NCI-H146 (cell line): ENCODE measurements around the gene MX2.

ENCODE experiments used
- DNase-seq: peaks from one replicate; lab custom pipeline; 2025; lab: John Stamatoyannopoulos, UW

MX2 gene

DNA sequence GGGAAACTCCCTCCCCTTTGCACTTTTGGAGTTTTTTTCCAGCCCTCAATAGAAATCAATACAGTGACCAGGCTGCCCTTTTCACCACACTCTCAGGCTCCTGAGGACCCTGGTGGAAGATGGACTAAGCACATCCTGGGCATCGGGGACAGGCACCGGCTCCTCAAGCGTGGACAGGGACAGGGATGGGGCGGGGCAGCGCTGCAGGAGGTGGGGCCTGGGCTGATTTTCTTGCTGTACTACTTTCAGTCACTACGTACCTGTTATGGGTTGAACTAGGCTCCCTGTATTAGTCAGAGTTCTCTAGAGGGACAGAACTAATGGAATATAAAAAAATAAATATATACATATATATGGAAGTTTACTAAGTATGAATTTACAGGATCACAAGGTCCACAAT is 2.5 kb downstream of the MX2 start:
- no peak for DNase-seq

DNA sequence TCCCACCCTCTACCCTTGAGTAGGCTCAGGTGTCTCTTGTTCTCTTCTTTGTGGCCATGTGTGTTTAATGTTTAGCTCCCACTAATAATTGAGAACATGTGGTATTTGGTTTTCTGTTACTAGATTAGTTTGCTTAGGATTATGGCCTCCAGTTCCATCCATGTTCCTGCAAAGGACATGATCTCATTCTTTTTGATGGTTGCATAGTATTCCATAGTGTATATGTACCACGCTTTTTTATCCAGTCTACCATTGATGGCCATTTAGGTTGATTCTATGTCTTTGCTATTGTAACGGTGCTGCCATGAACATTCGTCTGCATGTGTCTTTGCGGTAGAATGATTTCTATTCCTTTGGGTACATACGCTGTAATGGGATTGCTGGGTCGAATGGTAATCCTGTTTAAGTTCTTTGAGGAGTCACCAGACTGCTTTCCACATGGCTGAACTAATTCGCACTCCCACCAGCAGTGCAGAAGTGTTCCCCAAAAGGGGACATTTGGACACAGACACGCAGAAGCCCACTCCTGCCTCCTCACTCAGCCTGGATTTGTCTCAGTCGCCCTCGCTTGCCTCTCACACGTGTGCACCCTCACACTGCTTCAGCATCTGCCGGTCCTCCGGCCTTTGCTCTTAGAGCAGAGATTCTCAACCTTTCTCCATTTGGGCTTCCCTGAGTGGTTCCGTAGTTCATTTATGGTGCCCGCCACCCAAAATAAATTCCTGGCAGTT is 3.7 kb downstream of the MX2 start:
- no peak for DNase-seq

DNA sequence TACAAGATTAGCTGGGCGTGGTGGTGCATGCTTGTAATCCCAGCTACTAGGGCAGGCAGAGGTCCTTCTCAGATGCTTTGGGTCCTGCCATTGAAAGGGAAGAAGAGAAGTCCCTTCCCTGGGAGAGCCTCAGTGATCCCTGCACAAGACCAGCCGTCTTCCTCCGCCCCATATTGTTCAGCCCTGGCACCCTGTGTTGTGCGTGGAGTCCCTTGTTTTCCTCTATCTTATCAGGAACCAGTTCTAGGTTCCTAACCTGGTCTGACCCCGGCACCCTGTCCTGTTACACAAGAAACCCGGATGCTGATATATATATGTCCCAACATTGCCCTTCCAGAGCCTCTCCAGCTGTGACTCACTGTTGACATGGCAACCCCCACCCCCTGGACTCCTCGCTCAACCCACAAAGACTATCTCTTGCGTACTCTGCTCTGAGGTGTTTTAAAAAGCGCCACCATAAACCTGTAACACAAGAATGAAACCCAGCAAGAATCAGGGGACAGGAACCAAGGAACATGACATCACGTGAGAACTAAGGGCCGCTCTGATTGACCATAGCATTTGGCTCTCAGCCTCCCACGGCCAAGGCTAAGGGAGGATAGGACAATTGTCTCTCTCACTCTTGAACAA is 4.8 kb downstream of the MX2 start:
- no peak for DNase-seq

DNA sequence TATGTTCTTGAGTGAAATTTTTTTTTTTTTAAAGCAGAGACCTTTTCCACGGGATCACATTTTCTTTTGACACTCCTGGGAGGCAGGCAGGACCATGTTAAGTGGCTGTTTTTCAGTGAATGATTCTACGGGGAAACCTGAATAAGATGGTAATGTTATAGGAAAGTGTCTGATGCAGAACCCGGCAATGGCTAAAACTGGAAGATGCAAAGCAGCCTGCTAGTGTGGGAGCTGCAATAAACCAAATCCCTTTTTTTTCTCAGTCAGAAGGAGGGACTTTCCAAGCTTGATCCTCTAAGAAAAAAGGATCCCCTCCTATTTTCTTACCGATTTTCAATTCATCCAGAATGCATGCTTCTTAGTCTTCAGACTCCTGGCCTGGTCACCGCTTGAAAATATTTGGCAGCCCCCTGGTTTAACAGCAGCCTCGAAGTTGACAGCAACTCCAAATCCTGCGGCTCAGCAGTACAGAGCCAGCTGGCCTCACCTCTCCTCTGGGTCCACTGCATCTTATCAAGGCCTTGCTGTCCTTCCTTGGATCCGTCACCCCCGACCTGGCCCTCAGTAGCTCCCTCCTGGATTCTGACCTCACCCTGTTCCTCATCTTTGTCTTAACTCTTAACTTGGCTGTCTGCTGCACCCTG is 5.6 kb downstream of the MX2 start:
- DNase-seq, result no peak

DNA sequence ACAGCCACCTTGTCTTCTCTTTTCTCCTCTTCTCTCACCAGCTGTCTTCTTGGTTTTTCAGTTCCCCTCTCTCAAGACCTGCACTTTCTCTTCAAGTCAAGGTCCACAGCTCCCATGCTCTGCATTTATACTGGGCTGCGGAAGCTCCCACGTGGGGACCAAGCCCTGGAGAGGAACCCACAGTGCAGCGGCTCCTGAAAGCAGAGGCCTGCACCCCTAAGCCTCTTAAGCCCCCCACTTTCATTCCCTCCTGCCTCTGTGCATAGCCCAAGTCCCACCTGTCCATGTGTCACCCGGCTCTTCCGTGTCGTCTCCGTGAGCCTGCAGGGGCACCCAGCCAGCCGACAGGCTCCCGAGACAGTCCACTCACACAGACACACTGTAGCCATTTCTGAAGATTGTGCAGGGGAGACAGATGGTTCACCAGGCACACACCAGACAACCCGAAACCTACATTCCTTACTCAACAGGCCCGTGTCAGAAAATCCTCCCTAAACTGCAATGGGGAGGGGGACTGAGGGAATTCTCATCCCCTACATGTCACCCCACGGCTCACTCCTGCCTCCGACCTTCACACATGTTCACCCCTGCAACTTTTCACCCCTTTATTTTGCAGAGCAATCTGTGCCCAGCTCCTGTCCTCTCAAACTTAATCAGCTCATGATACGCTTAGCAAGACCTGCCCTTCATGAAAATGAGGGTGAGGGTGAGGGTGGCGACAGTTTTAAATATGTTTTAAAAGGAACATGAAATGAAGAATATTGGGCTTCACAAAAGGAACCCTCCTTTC is 6.3 kb downstream of the MX2 start:
- DNase-seq, result no peak

DNA sequence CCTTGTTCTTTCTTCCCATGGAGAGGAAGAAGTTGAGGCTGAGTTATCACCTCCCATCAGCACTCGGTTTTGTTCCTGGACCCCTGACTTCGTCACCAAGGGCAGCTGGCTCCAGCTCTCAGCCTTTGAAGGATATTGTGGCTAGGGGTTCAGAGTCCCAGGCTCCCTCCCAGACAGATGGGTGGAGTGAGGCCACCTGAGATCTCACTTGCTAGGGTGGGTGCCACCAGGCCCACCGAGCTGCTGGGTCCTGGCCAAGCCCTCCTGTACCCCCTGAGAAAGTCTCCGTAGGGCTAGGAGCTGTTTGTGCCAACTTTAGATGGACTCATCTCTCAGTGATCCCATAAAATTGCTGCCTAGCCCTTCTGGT is 6.9 kb downstream of the MX2 start:
- DNase-seq, result no peak

DNA sequence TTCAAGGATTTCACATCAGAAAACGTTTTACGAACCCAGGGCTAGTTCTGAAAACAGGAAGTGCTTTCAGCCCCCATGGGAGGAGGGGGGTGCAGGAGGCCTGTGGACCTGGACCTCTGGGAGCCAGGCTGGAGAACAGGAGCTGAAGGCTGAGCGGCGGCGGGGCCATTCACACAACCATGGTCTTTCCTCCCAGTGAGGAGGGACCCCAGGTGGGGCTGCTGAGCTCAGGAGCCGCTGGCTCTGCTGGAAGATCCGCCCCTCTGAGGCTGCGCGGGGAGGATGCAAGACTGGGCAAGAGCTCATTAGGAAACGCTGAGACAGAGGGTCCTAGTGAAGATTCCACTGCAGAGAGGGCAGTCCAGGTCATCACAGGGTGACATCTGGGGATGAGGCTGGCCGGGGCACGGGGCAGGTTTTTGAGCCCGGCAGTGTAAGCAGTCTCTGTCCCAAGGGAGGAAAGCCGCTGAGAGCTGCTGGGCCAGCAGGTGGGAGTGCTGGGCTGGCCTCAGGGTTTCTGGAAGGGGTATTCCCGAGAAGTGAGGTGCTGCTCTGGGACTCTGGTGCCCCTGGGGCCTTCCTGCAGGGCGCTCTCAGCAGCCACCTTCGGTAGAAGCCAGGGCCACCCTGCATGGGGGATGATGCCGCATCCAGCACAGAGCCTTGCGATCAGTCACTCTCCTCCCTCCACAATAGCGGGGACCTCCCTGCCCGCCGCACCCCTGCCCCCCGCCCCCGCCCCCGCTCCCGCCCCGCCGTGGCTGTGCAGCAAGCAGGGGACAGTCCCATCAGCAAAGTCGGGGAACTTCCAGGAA is 7.5 kb downstream of the MX2 start:
- DNase-seq, result no peak

DNA sequence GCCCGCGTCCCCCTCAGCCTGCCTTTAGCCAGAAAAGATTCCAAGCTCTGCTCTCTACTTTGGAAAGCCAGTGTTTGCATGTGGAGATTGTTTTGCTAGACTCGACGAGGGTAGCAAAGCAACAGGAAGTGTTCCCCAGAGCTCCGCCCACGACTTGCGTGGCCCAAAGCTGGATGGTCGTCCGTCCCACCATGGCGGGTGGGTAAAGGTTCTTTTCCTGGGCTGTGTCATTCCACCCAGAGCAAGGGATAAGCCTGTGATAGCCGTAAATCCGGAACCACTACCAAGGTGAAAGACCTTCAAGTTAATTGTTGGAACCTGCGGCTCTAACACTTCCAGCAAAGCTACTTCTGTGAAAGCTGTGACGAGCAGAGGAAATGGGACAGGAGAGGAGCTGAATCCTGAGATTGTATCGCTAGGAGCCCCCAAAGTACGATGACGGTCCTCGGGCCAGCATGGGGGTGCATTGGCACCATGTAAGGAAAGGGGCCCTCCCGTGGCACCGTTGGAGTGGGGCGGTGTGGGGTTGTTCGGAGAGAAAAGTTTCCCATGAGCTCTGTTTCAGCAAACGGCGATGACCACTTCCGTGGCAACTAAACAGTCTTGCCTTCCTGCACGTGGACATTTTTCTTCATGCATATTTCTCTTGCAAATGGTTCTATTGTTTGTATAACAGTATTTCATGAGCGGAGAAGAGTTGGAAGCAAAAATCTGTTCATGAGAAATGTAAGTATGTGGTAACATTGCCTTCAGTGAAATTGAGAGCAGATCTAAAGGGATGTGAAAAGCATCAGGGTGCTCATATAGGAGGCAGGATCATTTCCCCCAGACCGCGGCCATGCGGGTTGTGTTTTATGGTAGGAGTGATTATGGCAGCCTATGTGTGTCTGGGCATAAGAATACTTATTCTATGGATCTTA is 8.4 kb downstream of the MX2 start:
- no peak for DNase-seq

DNA sequence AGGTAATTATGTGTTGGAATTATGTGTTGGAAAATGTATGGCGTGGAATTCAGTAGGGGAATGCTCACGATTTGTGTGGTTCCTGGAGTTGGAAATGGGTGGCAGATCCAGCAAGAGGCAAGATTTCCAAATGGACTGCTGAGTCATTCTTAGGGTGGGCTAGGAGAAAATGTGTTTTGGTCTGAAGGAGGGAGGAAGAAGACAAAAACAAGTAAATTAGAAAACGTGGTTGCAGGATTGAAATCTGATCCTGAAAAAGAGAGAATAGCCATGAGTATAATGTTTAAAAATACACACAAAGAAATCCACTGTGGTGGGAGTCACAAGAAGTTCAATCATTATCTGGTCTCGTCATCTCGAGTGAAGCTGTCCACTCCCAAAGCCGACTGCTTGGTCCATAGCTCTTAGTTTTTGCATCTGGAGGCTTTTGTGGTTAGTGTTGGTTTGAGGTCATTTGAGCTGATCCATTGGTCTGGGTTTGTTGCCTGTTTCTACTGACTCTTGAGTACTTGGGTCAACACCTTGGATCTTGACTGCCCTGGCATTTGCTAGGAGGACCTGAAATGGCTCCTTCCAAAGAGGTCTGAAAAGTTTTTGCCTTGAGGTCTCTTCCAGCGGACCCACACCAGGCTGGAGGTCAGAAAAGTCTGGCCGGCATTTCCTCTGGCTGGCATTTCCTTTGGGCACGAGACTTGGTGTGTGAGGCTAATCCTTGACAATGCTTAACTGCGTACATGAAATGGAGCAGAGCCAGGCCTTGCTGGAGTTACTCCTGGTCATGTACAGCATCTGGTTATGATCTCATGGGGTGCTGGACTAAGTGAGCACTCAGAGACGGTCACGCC is 9.2 kb downstream of the MX2 start:
- no peak for DNase-seq

DNA sequence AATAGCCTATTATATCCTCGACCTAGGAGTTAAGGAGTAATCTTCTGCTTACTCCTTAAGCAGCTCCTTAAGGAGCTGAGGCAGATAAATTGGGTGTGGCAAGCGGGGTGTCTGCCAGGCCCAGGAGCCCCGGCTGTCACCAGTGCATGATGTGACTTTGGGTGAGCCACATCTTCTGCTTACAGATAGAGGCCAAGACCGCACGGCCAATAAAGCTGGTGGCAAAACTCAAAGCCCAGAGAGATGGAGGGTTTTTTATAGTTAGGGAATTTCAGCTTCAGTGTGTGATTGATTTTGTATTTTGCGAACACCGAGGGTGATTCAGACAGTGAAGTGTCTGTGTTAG is 9.8 kb downstream of the MX2 start:
- DNase-seq, result no peak

DNA sequence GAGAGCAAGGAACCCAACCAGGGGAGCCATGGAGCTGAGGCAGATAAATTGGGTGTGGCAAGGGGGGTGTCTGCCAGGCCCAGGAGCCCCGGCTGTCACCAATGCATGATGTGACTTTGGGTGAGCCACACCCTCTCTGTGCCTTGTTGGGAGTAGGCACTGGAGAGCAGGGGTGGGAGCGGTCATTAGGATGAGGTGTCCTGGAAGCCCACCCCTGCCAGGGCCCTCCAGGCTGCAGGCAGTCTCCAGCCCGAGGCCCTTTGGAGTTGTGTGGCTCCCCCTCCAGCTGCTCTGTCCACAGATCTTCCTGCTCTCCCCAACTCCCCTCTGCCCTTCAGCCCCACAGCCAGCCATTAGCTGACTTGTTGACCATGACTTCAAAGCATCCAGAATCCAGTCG is 11.4 kb downstream of the MX2 start:
- no peak for DNase-seq

DNA sequence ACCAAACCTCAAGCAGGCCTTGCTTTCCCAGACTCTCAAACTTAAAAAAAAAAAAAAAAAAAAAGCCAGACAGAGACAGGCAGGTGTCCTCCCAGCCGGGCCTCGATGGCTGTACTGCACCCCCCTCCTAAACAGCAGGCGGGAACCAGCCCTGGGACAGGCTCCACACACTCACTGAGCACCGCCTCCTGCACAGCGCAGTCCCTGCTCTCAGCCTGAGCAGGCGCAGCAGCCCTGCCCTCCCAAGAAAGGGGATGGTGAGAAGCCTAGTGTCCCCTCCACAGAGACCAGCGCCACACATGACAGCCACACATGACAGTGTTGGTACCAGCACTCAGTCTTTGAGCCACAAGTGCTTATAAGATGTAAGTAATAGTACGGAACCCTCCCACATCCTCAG is 11.9 kb downstream of the MX2 start:
- no peak for DNase-seq

DNA sequence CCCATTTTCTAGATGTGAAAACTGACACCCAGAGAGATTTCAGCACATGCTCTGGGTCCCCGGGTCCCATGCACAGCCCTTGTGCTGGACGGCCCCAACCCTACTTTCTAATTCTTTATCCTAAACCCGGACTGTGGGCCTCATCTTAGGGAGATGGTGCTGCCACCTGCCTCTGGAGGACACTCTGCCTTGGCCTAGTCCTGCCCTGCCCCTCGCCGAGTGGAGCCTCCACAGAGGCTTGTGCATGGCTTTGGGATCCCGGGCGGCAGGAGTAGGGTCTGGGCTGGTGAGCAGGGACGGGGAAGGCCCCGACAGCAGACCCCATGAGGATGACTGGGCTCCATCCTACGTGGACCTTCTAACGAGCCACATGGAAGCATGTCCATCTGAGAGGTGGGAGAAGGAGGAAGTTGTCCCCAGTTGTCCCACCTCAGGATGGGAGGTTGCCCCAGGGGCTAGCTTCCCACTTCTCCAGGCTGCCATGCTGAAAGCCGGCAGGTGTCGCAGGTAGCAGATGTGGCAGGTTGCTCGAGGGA is 12.4 kb downstream of the MX2 start:
- no peak for DNase-seq

DNA sequence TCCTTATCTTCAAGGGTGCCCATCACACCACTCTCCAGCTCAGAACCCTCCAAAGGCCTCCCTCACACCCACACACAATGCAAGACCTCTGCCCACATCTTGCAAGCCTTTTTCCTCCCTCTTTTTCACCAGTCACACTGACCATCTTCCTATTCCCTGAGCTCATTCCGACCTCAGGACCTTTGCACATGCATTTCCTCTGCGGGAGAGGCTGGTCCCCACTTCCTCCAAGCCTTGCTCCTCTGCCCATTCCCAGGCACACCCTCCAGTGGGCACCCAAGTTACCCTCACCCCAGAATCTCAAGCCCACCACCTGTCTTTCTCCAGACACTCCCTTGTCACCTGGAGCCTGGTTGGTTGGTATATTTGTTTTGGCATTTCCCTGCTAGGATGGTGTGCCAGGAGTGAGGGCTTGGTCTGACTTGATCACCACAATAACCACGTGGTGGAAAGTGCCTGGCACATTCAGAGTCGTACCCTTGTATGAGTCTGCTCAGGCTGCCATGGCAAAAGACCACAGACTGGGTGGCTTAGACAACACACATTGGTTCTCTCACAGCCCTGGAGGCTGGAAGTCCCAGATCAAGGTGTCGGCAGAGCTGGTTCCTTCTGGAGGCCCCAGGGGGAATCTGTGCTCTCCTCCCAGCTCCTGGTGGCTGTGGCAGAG is 13.2 kb downstream of the MX2 start:
- DNase-seq, result no peak

DNA sequence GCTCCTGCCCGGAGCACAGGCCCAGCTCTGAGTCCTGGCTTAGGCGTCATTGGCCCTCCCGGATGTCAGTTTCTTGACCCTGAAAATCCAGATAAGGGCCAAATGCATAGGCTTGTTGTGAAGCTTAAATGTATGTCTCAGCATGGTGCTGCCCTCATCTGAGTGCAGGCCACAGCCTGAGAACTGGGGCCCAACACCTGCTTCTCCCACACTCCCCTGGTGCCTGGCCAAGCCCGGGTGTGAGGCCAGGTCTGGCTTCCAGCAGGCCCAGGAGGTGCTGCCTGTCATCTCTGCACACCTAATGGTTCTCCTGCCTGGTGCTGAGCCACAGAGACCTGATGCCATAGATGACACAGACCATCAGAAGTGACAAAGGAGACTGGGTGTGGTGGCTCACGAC is 14.0 kb downstream of the MX2 start:
- peak; percentile 5 for DNase-seq

DNA sequence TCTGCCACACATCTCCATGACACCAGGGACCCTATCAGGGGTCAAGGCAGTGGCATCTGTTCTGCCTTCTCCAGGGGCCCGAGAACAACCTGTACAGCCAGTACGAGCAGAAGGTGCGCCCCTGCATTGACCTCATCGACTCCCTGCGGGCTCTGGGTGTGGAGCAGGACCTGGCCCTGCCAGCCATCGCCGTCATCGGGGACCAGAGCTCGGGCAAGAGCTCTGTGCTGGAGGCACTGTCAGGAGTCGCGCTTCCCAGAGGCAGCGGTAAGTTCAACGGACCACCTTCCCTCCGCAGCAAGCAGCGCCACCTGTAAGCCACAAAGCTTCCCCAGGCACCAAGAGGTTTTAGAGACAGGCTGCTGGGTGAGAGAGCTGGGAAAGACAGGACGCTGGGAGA is 15.9 kb downstream of the MX2 start:
- no peak for DNase-seq

DNA sequence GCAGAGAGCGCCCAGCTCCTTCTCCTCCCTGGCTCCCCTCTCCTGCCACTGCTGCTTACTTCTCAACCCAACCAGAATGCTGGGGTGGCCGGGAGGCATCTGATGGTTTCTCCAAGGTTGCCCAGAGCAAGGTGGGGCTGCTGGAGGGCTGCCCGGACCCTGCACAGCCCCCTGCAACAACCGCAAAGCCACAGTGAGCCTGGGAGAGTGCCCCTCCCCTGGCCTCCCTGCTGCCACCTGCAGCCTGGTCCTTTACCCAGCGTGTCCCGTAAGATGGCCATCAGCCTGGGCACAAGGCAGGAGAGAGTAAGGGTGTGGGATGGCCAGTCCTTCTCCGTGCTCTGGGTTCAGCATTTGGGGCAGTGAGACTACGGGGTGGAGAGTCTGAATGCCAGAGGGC is 17.0 kb downstream of the MX2 start:
- no peak for DNase-seq

DNA sequence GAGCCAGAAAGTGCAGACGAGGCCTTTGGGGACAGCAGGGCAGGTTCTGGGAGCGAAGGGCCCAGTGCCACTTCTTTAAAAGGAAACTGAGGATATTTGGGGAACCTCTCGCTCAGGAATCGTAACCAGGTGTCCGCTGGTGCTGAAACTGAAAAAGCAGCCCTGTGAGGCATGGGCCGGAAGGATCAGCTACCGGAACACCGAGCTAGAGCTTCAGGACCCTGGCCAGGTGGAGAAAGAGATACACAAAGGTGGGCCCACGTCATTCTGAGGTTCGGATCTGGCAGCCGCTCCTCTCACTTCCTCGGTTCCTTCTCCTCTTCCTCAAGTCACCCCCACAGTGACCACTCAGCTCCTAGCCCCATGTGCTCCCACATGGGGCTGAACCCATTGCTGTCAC is 18.1 kb downstream of the MX2 start:
- DNase-seq, result no peak

DNA sequence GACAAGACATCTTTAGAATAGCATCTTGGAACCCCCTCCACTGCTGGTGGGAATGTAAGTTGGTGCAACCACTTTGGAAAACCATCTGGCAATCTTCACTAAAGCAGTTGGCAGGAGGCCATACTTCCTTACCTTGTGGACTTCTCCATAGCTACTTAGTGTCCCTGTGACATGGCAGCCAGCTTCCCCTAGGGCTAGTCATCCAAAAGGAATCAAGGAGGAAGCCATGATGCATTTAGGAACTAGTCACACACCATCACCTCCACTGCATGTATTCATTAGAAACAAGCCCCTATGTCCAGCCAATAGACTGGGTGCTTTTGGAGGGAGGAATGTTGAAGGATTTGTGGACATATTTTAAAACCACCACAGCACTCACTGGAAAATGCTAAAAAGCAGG is 19.9 kb downstream of the MX2 start:
- no peak for DNase-seq
